Glomerular endothelial cell (primary cell): ENCODE data around the gene THADA. TPM values are rescaled to one million over a fixed set of nuclear protein-coding genes. Genes with fewer than 3 reads are reported as not detected.

ENCODE experiments used
- DNase-seq: peaks from one replicate; pipeline ENCODE4 v3.0.0-alpha.2; 2011; ENCODE audit warnings: low read depth, low spot score; ENCODE audit errors: extremely low read depth
- total RNA-seq: library from RNA; depleted of rRNA; stranded (reverse); fragments of >200 nt; gene quantifications from 2 replicates; pipeline ENCODE4 v1.2.3, GENCODE V29; 2015

The THADA gene
- total RNA-seq, 1 donor from 2014 or later = 16.9 TPM

- no peak for DNase-seq
Observed at GRCh38 chr2:43509886-43510285, 86.0 kb downstream of the THADA start.

GRCh38 chr2:43508209-43508608 lies 87.6 kb downstream of the THADA start:
- DNase-seq = no peak

GRCh38 chr2:43507137-43507536 lies 88.7 kb downstream of the THADA start:
- no peak for DNase-seq

DNA sequence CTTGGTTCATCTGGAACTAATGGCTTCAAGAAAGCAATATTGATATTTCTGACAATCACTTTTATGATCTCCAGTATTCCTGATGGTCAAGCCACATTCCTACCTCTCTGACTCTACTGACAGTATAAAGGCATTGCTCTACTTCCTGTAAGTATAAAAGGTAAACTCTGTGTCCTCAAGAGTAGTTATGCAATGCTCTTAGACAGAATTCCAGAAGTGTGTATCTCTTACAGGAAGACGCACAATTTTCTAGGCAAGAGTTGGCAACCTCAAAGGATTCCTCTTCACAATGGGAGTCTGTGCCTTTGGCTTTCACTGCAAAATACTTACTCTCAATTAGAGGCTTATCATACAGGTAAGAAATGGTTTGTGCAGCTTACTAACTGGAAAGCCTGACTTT lies 100.1 kb downstream of the THADA start:
- DNase-seq = no peak

DNA sequence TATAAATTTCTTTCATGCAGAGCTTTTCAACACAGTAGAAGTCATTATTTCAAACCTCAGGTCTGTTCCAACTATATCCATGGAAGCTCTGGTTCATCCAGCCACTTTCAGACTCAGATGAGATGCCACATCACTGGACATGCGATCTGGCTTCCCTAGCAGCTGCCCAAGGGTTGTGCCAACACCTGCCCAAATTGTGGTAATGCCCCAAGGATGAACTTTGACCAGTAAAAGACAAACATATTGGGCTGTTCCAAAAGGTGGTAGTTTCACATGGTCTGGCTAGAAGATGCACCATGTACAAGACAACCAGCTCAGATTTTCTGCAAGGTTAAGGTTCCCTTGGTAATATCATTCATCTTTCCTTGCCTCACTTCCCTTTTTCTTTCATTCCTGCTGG lies 101.9 kb downstream of the THADA start:
- DNase-seq = no peak

- DNase-seq = no peak
Observed at GRCh38 chr2:43491065-43491639, 104.7 kb downstream of the THADA start.

DNA sequence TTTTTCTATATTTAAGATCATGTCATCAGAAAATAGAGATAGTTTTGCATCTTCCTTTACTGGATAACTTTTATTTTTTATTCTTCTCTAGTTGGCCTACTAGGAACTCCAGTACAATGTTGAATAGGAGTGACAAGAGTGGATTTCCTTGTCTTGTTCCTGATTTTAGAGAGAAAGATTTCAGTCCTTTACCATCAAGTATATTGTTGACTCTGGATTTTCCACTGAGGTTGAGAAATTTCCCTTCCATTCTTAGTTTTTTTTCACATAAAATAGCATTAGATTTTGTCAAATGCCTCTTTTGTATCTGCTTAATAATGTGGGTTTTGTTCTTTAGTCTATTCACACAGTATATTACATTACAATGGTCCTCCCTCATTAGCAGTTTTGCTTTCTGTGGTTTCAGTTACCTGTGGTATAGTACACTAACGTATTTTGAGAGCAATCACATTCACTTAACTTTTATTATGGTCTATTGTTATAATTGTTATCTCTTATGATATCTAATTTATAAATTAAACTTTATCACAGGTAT lies 105.5 kb downstream of the THADA start:
- DNase-seq = no peak

DNA sequence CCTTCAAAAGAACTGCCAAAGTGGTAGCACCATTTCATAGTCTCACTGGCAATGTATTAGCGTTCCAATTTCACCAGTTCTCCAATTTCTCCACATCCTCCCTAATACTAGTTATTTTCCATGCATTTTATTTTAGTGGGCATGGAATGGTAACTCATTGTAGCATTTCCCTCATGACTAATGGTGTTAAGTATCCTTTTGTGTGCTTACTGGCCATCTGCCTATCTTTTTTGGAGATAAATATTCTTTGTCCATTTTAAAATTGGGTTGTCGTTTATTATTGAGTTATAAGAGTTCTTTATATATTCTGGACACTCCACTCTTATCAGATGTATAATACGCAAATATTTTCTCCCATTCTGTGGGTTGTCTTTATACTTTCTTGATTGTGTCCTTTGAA lies 107.1 kb downstream of the THADA start:
- DNase-seq = no peak

DNA sequence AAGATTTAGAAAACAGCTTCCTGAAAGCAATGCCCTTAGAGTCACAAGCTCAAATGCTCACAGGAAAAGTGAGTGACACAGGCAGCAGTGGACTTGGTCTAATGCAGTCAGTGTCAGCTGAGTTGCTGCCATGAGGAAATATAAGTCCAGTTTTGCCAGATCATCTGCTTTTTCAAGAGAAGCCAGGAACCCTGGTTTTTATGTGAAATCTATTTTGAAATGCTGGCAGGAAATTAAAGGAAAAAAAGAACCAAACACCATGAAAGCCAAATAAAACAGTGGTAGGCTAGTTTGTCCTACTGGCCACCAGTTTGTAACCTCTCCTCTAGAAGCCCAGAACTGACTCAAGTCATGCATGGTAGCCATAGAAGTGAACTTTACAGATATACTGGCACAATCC lies 109.2 kb downstream of the THADA start:
- no peak for DNase-seq

DNA sequence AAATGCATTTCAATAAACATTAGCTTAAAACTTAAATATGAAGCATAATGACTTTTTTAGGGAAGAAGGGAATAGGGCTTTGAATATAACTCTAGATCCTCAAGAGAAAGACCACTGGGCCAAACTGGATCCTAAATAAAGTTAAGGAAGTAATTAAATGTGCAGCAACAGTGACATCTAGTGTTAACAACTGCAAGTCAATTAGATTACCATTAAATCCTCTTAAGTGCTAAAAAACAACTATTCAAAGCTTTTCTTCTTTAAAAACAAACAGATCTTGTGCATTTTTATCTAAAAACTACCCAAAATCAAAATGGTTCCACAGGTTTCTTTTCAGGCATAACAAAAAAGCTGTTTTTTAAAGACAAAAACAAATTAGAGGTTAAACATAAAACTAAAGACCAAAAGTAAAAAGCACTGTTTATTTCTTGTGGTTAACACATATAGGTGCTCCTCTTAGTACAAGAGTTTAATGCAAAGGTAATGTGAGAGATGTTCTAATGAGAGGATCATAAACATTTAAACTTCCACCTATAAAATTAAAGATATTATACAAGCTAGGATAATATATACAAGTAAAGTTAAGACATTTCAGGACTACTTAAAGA lies 111.4 kb downstream of the THADA start:
- peak; percentile 77 for DNase-seq

- DNase-seq = no peak
Observed at GRCh38 chr2:43482961-43483360, 112.9 kb downstream of the THADA start.

DNA sequence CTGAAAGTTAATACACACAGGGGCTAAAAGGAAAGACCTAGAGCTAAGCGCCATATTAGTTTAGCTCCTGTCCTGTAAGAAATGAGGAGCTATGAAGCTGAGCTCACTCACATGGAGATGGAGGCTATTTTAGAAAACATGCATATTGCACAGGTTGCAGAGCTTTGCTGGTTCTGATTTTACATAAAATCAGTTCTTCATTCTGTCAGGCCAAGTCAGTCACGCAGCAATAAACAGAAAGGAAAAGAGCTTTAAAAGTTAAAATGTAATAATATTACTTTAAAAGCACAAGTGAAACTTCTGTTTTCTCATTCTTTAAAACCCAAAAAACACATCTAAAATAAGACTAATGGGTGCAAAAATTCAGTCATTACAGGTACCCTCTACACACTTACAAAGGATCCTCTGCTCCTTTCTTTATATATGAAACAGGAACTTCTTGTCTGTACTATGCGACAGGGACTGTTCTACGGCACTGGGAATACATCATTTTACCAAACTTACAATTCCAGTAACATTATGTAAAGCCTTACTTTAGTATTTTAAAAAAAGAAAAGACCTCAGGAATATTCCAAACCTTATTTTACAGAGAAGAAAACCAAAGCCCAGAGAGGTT lies 113.8 kb downstream of the THADA start:
- DNase-seq = no peak

DNA sequence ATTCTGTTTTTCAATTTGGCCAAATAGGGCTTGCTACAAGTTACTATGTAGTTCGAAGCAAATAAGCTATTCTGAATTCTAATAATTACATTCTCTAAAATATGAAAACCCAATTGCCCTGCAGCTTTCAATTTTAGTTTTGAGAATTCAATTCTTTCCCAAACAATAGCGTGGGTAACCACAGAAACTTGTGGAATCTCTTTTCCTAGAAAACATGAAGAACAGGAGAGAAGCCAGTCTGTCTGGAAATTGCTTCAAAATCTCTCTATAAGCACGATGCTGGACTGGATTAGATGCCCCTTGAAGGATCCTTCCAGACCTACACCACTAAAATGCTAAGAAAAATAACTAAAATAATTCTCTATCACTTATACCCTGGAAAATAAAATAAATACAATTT lies 115.0 kb downstream of the THADA start:
- DNase-seq = no peak

DNA sequence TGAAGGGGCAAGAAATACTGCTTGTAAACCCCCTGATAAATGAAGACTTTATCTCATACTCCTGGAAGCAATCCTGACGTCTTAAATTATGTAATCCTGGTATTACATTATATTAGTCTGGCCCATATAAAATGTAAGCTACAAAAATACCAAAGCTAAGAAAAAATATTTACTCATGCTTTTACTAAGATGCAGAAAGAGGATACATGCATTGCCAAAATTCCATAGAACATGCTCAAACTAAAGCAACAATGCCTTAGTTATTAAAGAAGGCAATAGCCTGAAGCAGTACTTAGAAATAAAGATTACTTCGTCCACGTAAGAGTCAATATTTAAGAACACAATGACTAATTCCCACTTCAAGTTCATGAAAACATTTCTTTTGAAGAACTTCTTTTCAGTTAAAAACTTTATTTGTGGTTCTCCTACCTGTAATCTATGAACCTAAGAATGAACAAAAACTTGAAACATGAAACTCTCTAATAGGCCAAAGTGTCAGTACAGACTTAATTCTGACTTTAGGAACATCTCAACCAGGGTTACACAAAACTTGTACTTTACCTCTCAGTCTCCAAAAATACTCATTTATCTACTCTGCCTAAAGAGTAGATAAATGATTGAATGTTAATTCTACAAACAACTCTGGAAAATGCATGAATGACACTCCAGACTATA lies 117.3 kb downstream of the THADA start:
- DNase-seq = no peak

DNA sequence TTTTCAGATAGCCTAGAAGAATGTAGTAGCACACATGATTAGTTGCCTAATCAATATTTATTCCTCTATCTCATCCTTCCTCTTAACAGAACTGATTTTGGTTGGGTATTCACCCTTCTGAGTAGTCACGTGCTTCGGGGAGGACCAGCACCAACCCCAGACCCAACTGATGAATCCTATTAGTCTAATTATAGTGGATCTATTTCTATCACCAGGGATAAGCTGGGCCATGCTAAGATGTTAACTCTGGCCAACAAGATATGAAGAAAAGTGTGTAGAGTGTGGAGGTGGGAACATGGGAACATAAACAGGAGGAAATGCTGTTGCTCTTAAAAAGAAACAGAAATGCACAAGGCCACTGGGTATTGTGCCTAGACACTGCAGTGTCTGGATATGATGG lies 119.9 kb downstream of the THADA start:
- no peak for DNase-seq

DNA sequence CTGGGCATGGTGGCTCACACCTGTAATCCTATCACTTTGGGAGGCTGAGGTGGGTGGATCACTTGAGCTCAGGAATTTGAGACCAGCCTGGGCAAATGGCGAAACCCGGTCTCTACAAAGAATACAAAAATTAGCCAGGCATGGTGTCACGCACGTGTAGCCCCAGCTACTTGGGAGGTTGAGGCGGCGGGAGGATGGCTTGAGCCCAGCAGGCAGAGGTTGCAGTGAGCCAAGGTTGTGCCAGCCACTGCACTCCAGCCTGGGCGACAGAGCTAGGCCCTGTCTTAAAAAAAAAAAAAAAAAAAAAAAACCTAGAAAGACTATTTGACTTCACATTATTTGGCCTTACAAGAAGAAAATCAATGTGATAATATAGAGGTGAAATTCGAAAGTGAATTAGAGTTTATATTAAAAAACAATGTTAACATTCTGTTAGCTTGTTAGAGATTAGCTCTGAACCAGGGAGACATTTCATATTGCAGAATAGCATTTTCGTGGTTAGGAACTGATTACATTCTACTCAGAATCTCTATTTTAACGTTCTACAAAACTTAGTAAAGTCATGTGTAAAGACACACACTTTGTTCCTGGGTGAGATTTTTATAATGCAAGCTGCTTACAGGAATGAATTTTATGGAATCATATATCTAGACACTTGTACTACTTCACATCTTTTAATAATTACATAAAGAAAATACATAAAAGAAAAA lies 120.5 kb downstream of the THADA start:
- no peak for DNase-seq

DNA sequence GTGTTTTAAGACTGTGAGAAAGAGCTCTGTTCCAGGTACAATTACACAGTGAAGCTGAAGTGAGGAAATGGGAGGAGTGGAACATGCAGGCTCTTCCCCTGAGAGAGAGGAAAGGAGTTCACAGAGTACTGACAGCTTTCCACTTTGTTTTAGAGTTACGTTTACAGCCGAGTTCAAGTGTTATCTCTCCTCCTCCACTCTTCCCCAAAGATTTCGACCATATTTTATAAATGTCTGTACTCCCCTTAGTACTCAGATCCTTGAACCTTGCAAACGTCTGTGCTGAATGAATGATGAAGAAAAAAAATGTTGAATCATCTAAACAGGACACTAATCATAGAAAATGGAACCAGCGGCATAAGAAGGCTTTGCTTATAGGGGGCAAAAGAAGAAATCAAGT lies 121.6 kb downstream of the THADA start:
- DNase-seq = no peak

DNA sequence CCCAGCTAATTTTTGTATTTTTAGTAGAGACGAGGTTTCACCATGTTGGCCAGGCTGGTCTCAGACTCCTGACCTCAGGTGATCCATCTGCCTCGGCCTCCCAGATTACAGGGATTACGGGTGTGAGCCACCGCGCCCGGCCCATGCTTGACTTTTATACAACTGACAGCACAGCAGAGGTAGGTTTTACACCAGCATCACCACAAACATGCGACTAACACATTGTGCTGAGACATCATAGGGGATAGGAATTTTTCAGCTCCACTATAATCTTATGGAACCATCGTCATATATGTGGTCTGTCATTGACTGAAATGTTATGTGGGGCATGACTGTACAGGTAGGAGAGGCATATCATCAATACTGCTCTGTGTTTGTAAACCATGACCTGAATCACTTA lies 122.1 kb downstream of the THADA start:
- no peak for DNase-seq

GRCh38 chr2:43472527-43473194 lies 123.2 kb downstream of the THADA start:
- DNase-seq = no peak

GRCh38 chr2:43469713-43470112 lies 126.1 kb downstream of the THADA start:
- no peak for DNase-seq

GRCh38 chr2:43469094-43469493 lies 126.7 kb downstream of the THADA start:
- DNase-seq = no peak
